ENCODE data around the gene OPCML.

OPCML gene

GRCh38 chr11:133072378-133072777, 459.9 kb downstream of the OPCML start:
- no peak for DNase-seq (ENCODE audit: low read depth)
- H3K4me3 ChIP-seq (ENCODE audit: low read length): no peak overlapping the region
- no peak for TF ChIP-seq CTCF (conservative IDR thresholded peaks at IDR 0.05; ENCODE audit: low read length)

- no peak overlapping the region for H3K4me3 ChIP-seq (ENCODE audit: low read length)
- no peak for TF ChIP-seq CTCF (conservative IDR thresholded peaks at IDR 0.05; ENCODE audit: low read length)
- DNase-seq (ENCODE audit: low read depth): no peak
Observed at GRCh38 chr11:133070791-133071190, 461.5 kb downstream of the OPCML start.

- no peak for DNase-seq (ENCODE audit: low read depth)
- no peak overlapping the region for H3K4me3 ChIP-seq (ENCODE audit: low read length)
- TF ChIP-seq CTCF (conservative IDR thresholded peaks at IDR 0.05; ENCODE audit: low read length): no peak
Observed at GRCh38 chr11:133070021-133070713, 462.1 kb downstream of the OPCML start.

- TF ChIP-seq CTCF (conservative IDR thresholded peaks at IDR 0.05; ENCODE audit: low read length): no peak
- peak; percentile 62 for DNase-seq (ENCODE audit: low read depth)
- no peak overlapping the region for H3K4me3 ChIP-seq (ENCODE audit: low read length)
Observed at GRCh38 chr11:133065847-133066485, 466.3 kb downstream of the OPCML start.

GRCh38 chr11:133064961-133065360, 467.3 kb downstream of the OPCML start:
- TF ChIP-seq CTCF (conservative IDR thresholded peaks at IDR 0.05; ENCODE audit: low read length): no peak
- peak overlapping the region; percentile 75 for H3K4me3 ChIP-seq (ENCODE audit: low read length)
- no peak for DNase-seq (ENCODE audit: low read depth)

- DNase-seq (ENCODE audit: low read depth): peak; percentile 78
- peak; percentile 71 for TF ChIP-seq CTCF (conservative IDR thresholded peaks at IDR 0.05; ENCODE audit: low read length)
- H3K4me3 ChIP-seq (ENCODE audit: low read length): peak overlapping the region; percentile 75
Observed at GRCh38 chr11:133064152-133064877, 468.0 kb downstream of the OPCML start.

Data from AG10803 (cell line).